Fibroblast of the aortic adventitia (primary cell): ENCODE results near the gene THAP3. TPM values are rescaled to one million over a fixed set of nuclear protein-coding genes. Genes with fewer than 3 reads are reported as not detected.

Experiments
- DNase-seq: peaks from one replicate; pipeline ENCODE4 v3.0.0-alpha.2; 2010; ENCODE audit warnings: low read depth
- H3K4me3 ChIP-seq: 2 replicates; pipeline ENCODE4 v1.5.1; 2011; ENCODE audit warnings: low read depth, mild to moderate bottlenecking, control low read depth, low read length, moderate library complexity
- total RNA-seq: library from RNA; depleted of rRNA; stranded (reverse); fragments of >200 nt; gene quantifications from 2 replicates; pipeline ENCODE4 v1.2.3, GENCODE V29; 2012; ENCODE audit warnings: low replicate concordance
- TF ChIP-seq, protein P1 (sequence below): IDR thresholded peaks from 2 replicates; pipeline ENCODE4 v1.5.1; 2011; ENCODE audit warnings: mild to moderate bottlenecking, low read length, control low read depth, inconsistent platforms; ENCODE audit not compliant: insufficient read depth

THAP3 gene
- total RNA-seq, 1 donor: 9.2 TPM

DNA sequence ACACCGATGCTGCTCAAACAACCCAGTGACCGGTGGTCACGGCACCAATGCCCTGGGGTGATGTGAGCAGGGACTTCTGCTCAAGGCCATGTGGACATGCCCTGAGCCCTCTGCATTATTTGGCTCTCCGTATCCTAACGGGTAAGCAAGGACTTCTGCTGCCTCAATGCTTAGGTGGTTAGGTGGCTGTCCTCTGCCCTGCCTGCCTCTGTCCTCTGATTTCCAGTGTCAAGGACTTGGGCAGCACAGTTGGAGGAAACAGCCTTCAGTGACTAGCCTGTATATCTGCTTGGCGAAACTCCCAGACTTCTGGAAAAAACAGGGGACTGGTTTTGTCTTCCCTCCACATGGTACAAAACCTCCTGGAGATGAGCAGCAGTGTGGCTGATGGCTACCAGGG is 42.5 kb downstream of the THAP3 start:
- no peak overlapping the region for H3K4me3 ChIP-seq
- DNase-seq: no peak
- TF ChIP-seq, protein P1, sequence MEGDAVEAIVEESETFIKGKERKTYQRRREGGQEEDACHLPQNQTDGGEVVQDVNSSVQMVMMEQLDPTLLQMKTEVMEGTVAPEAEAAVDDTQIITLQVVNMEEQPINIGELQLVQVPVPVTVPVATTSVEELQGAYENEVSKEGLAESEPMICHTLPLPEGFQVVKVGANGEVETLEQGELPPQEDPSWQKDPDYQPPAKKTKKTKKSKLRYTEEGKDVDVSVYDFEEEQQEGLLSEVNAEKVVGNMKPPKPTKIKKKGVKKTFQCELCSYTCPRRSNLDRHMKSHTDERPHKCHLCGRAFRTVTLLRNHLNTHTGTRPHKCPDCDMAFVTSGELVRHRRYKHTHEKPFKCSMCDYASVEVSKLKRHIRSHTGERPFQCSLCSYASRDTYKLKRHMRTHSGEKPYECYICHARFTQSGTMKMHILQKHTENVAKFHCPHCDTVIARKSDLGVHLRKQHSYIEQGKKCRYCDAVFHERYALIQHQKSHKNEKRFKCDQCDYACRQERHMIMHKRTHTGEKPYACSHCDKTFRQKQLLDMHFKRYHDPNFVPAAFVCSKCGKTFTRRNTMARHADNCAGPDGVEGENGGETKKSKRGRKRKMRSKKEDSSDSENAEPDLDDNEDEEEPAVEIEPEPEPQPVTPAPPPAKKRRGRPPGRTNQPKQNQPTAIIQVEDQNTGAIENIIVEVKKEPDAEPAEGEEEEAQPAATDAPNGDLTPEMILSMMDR: no peak

DNA sequence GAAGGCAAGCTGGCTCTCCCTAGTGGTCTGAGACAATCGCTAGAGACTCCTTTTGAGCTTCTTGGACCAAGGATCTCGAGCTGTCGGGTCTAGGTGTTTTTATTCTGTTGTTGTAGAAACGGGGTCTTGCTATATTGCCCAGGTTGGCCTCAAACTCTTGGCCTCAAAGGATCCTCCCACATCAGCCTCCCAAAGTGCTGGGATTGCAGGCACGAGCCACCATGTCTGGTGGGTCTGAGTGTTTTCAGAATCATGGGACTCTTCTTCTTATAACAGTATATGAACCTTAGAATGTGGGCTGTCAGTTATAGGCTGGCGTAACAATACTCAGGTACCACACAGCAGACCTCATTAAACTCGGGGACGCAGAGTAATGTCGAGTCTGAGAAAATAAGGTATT is 43.8 kb downstream of the THAP3 start:
- TF ChIP-seq, protein P1: no peak
- DNase-seq: no peak

DNA sequence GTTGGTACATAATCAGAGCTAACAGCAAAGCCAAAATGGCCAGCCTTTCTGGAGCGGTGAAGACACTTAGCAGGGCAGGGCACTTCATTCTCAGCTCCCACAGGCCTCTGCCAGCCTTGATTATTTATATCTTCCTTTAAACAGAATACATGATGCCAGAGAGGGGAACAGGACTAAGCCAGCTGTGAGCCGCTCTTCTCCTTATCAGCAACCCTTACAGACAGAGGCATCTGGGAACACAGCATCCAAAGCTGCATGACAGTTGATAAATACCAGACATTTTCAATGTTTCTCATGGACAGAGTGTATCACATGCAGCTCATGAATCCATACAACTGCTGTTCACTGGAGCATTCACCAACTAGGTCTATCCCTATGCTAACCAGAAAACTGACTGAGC is 47.9 kb downstream of the THAP3 start:
- H3K4me3 ChIP-seq: no peak overlapping the region
- TF ChIP-seq, protein P1: no peak
- DNase-seq: peak; percentile 46

More for the DNA sequence above, 43.8 kb downstream of the THAP3 start:
- no peak overlapping the region for H3K4me3 ChIP-seq

DNA sequence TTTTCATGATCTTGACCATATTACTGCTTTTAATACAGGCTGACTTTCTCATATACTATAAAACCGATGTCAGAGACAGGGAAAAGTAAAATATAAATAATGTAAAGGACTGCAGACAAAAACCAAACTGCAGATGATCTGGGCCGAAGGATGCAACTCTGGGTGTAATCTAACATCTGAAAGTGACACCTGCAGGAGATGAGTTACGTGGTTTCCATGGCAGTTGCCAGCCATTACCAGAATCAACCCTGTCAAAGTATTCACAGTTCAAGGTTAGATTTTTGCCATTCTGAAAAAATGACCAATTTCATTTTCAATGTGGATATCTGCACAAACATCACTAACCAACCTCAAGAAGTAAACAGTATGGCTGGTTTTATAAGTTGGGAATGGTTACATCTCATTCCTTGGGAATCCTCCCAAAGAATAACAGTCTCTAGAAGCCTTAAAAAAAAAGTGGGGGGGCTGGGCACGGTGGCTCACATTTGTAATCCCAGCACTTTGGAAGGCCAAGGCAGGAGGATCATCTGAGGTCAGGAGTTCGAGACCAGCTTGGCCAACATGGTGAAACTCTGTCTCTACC is 49.2 kb downstream of the THAP3 start:
- H3K4me3 ChIP-seq: no peak overlapping the region
- no peak for DNase-seq
- TF ChIP-seq, protein P1: no peak

DNA sequence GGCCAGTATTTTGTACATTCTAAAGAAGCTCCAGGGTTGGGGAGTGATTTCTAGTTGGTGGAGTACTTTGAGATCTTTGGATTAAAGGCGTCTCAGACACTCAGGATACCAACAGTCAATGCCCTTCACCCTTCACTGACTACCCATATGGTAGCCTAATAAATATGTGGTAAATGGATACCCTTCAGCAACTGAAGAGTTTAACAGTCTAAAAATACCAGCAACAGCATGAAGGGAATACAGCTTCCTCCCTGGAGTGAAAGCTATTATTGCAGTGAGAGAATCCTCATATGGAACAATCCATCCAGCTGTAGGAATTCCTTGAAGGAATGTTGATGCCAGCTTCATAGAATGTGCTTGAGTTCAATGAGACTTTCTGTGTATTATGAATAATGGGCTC is 50.1 kb downstream of the THAP3 start:
- TF ChIP-seq, protein P1: no peak
- no peak for DNase-seq
- H3K4me3 ChIP-seq: no peak overlapping the region

DNA sequence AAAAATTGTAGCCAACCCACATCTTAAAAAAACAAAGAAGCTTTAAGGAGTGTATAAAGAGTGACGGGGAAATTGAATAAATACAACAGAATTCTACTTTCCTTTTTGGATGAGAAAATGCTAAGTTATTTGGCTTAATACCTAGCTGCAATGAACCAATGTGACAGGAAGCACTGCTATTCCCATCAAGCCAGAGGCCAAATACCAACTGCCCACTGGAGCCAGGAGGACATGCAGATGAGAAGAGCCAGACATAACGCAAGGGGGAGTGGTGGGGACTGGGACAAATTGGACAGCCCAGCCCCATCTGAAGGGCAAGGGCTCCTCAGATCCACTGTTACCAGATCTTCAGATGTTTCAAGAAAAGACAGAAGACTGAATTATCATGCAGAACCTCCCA is 51.3 kb downstream of the THAP3 start:
- TF ChIP-seq, protein P1: no peak
- H3K4me3 ChIP-seq: no peak overlapping the region
- no peak for DNase-seq

Other genes starting within 250 kb of the THAP3 start
- 4.8 and 16.0 TPM in 2 replicates for gene ACOT7, start 231.1 kb upstream of the THAP3 start, total RNA-seq
- 0.09 and 0.65 TPM in 2 replicates for gene HES2, start 204.9 kb upstream of the THAP3 start, total RNA-seq
- not detected in 2 replicates for gene ESPN, start 200.1 kb upstream of the THAP3 start, total RNA-seq
- gene TNFRSF25, start 158.7 kb upstream of the THAP3 start, total RNA-seq: 2.0 and 4.4 TPM in 2 replicates
- 3.8 and 5.1 TPM in 2 replicates for gene PLEKHG5, start 133.2 kb upstream of the THAP3 start, total RNA-seq
- 32.0 and 44.9 TPM in 2 replicates for gene NOL9, start 70.4 kb upstream of the THAP3 start, total RNA-seq
- gene TAS1R1, start 69.6 kb upstream of the THAP3 start, total RNA-seq: not detected in 2 replicates
- 7.7 and 26.4 TPM in 2 replicates for gene ZBTB48, start 44.9 kb upstream of the THAP3 start, total RNA-seq
- gene KLHL21, start 22.0 kb upstream of the THAP3 start, total RNA-seq: 40.8 and 78.4 TPM in 2 replicates
- 14.7 and 24.3 TPM in 2 replicates for gene PHF13, start 11.1 kb upstream of the THAP3 start, total RNA-seq
- 29.5 and 106 TPM in 2 replicates for gene DNAJC11, start 76.9 kb downstream of the THAP3 start, total RNA-seq
- gene CAMTA1, start 160.6 kb downstream of the THAP3 start, total RNA-seq: 66.6 and 91.9 TPM in 2 replicates